ENCODE measurements around the gene LSG1.

LSG1 gene

DNA sequence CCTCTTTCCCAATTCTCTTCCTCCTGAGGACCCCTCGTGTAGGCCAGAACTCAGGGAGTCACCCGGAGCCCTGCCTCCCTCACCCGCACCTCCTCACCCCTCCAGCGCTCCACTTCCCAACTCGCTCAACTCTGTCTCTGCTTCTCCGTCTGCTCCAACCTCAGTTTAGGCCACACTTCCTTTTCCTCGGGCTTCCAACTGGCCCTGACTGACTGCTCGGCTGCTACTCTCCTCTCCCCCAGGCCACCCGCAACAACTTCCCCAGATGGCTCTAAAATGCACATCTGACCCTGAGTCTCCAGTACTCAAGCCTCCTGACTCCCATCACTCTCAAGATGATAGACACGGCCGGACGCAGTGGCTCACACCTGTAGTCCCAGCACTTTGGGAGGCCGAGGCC is 62.4 kb downstream of the LSG1 start:
- Histone ChIP-seq H3K27ac (ENCODE audit: low read length) (no peak overlapping the region), H3K27me3 (replicated peaks; ENCODE audit: insufficient read depth, low read length) (no peaks in the 10 kb centered on the region)
- no peak for TF ChIP-seq EZH2 (optimal IDR thresholded peaks at IDR 0.05; ENCODE audit: low read depth, low read length)
- no peak for TF ChIP-seq EZH2phosphoT487 (IDR thresholded peaks at IDR 0.05; ENCODE audit: low read length)
- TF ChIP-seq, protein P1, sequence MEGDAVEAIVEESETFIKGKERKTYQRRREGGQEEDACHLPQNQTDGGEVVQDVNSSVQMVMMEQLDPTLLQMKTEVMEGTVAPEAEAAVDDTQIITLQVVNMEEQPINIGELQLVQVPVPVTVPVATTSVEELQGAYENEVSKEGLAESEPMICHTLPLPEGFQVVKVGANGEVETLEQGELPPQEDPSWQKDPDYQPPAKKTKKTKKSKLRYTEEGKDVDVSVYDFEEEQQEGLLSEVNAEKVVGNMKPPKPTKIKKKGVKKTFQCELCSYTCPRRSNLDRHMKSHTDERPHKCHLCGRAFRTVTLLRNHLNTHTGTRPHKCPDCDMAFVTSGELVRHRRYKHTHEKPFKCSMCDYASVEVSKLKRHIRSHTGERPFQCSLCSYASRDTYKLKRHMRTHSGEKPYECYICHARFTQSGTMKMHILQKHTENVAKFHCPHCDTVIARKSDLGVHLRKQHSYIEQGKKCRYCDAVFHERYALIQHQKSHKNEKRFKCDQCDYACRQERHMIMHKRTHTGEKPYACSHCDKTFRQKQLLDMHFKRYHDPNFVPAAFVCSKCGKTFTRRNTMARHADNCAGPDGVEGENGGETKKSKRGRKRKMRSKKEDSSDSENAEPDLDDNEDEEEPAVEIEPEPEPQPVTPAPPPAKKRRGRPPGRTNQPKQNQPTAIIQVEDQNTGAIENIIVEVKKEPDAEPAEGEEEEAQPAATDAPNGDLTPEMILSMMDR (IDR thresholded peaks at IDR 0.05; ENCODE audit: low read length) = no peak

GRCh38 chr3:194608981-194609380 is 63.0 kb downstream of the LSG1 start:
- no peaks in the 10 kb centered on the region for H3K36me3 ChIP-seq (replicated peaks; ENCODE audit: insufficient read depth, low read length)
- no peak overlapping the region for H3K4me3 ChIP-seq (ENCODE audit: low read length)
- no peak overlapping the region for H3K9ac ChIP-seq (ENCODE audit: low read length)
- no peaks in the 10 kb centered on the region for H3K9me2 ChIP-seq (replicated peaks; ENCODE audit: insufficient read depth, low read length)
- no peaks in the 10 kb centered on the region for H4K20me1 ChIP-seq (ENCODE audit: insufficient read depth, low read length)
- H3F3A ChIP-seq (ENCODE audit: insufficient read depth, low read length) = no peaks in the 10 kb centered on the region
- H3K9me3 ChIP-seq (replicated peaks; ENCODE audit: insufficient read depth, low read length) = no peaks in the 10 kb centered on the region
- H2AFZ ChIP-seq (ENCODE audit: low read length) = no peak overlapping the region
- H3K4me2 ChIP-seq (ENCODE audit: low read depth, low read length) = no peak overlapping the region
- H3K27ac ChIP-seq (ENCODE audit: low read length) = no peak overlapping the region
- DNase-seq = no peak
- H3K79me2 ChIP-seq (ENCODE audit: low read length) = no peaks in the 10 kb centered on the region
- no peak for TF ChIP-seq EZH2phosphoT487 (IDR thresholded peaks at IDR 0.05; ENCODE audit: low read length)
- TF ChIP-seq EZH2 (optimal IDR thresholded peaks at IDR 0.05; ENCODE audit: low read depth, low read length) = no peak
- TF ChIP-seq, protein P1 (IDR thresholded peaks at IDR 0.05; ENCODE audit: low read length) = no peak
- no peaks in the 10 kb centered on the region for H3K27me3 ChIP-seq (replicated peaks; ENCODE audit: insufficient read depth, low read length)
- H3K4me1 ChIP-seq (ENCODE audit: low read length) = no peaks in the 10 kb centered on the region

More for the DNA sequence above, 62.4 kb downstream of the LSG1 start:
- H3K9me3 ChIP-seq (replicated peaks; ENCODE audit: insufficient read depth, low read length) = no peaks in the 10 kb centered on the region
- no peak overlapping the region for H3K4me2 ChIP-seq (ENCODE audit: low read depth, low read length)
- H3K4me1 ChIP-seq (ENCODE audit: low read length) = no peaks in the 10 kb centered on the region
- H3F3A ChIP-seq (ENCODE audit: insufficient read depth, low read length) = no peaks in the 10 kb centered on the region
- no peak overlapping the region for H3K9ac ChIP-seq (ENCODE audit: low read length)
- H3K79me2 ChIP-seq (ENCODE audit: low read length) = no peaks in the 10 kb centered on the region
- H3K4me3 ChIP-seq (ENCODE audit: low read length) = no peak overlapping the region
- no peaks in the 10 kb centered on the region for H3K9me2 ChIP-seq (replicated peaks; ENCODE audit: insufficient read depth, low read length)
- no peaks in the 10 kb centered on the region for H3K36me3 ChIP-seq (replicated peaks; ENCODE audit: insufficient read depth, low read length)
- no peaks in the 10 kb centered on the region for H4K20me1 ChIP-seq (ENCODE audit: insufficient read depth, low read length)
- no peak overlapping the region for H2AFZ ChIP-seq (ENCODE audit: low read length)
- no peak for DNase-seq

- Histone ChIP-seq H3K9me3 (replicated peaks; ENCODE audit: insufficient read depth, low read length) (no peaks in the 10 kb centered on the region), H3F3A (ENCODE audit: insufficient read depth, low read length) (no peaks in the 10 kb centered on the region), H3K4me2 (ENCODE audit: low read depth, low read length) (no peak overlapping the region)
Measured at GRCh38 chr3:194607592-194608389, 64.2 kb downstream of the LSG1 start.

More at GRCh38 chr3:194607592-194608389, 64.2 kb downstream of the LSG1 start:
- no peak for TF ChIP-seq EZH2 (optimal IDR thresholded peaks at IDR 0.05; ENCODE audit: low read depth, low read length)
- TF ChIP-seq, protein P1 (IDR thresholded peaks at IDR 0.05; ENCODE audit: low read length) = no peak
- TF ChIP-seq EZH2phosphoT487 (IDR thresholded peaks at IDR 0.05; ENCODE audit: low read length) = no peak
- Histone ChIP-seq H3K9ac (ENCODE audit: low read length) (no peak overlapping the region), H3K4me1 (ENCODE audit: low read length) (no peaks in the 10 kb centered on the region), H3K27me3 (replicated peaks; ENCODE audit: insufficient read depth, low read length) (no peaks in the 10 kb centered on the region), H3K9me2 (replicated peaks; ENCODE audit: insufficient read depth, low read length) (no peaks in the 10 kb centered on the region), H3K27ac (ENCODE audit: low read length) (no peak overlapping the region), H3K36me3 (replicated peaks; ENCODE audit: insufficient read depth, low read length) (no peaks in the 10 kb centered on the region), H3K79me2 (ENCODE audit: low read length) (no peaks in the 10 kb centered on the region), H3K4me3 (ENCODE audit: low read length) (no peak overlapping the region), H4K20me1 (ENCODE audit: insufficient read depth, low read length) (no peaks in the 10 kb centered on the region), H2AFZ (ENCODE audit: low read length) (no peak overlapping the region)
- no peak for DNase-seq

Measured in MM.1S (cell line).